HG03342 (cell line): ENCODE results near the gene NWD2.
A peak's percentile ranks its signal among the peaks of the same experiment; 100 is the strongest.

Experiments used
- ATAC-seq: cut with Tn5 transposase; IDR thresholded peaks from one replicate; pipeline ENCODE4 v1.9.1; 2021; ENCODE audit warnings: mild to moderate bottlenecking, moderate library complexity; ENCODE audit not compliant: unreplicated experiment

The NWD2 gene

DNA sequence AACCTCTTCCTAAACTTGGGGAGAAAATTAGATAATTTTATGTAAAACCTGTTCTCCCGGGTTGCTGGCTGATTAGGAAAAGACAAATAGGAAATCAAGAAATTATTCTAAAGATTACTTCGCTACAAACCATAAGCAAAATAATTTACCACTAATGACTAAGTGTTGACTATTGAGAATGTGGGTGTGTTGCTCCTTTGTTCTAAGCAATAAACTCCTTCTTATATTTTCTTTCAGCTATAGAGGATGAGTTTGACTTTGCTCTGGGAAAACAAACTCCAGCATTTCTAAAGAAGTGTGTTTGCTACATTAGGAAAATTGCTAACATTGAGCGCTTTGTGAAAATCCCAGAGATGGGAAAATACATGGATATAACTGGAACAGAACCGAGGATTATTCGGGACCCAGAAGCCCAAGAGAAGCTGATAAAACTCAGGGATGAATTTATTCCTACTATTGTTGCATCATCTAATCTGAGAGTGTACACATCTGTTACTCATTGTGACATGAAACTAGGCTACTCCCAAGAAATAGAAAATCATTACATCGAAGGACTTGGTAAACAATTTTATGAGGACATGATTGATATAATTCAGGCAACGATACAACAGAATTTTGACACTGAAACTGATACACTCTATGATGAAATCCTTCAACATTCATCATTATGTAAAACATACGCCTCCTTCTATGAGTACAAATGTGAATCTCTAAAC is 194.2 kb downstream of the NWD2 start:
- ATAC-seq: no peak

DNA sequence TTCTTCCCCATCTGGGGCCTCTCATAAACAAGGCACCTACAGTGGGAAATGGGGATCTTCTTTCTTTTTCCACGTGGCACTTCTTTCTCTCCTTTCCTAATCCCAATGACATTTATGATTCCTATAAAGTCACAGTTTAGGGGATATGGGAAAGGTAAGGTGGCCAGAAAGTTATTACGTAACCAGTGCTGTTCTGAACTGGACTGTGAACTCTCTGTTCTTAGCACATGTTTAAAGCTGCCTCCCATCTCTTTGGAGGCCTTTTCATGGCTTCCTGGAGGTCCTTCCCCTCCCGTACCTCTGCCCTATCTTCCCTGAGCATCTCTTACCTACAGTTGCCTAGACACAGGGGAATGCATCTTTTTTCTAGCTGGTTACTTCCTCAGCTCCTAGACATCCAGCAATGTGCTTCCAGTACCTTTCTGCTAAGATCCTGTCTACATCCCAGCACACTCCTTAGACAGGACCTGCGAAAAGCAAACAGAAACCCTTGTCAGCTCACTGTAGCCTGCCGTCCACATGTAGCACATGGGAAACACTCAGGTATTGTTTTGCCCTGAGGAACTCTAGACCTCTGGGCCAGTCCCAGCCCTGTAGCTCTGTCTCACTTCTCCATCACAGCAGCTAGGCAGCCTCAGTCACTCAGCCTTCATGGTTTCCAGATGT is 195.4 kb downstream of the NWD2 start:
- ATAC-seq: no peak

DNA sequence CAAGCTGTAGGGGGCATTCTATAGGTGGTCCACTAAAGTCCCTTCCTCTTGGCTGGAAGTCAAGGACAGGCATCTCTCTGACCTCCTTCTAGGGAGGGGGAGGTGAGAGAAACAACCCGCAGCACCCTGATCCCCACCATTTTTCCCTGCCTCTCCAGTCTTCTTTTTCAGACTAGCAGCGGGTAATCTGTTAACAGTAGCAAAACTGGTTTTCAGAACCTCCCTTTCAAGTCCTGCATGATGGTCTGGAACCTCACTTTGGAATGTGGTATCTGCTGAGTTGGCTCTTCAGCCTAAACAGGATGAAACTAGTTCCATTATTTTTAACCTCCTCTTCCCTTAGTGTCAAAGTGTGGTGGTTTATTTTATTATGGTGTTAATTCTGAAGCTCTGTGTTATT is 196.0 kb downstream of the NWD2 start:
- ATAC-seq: no peak

DNA sequence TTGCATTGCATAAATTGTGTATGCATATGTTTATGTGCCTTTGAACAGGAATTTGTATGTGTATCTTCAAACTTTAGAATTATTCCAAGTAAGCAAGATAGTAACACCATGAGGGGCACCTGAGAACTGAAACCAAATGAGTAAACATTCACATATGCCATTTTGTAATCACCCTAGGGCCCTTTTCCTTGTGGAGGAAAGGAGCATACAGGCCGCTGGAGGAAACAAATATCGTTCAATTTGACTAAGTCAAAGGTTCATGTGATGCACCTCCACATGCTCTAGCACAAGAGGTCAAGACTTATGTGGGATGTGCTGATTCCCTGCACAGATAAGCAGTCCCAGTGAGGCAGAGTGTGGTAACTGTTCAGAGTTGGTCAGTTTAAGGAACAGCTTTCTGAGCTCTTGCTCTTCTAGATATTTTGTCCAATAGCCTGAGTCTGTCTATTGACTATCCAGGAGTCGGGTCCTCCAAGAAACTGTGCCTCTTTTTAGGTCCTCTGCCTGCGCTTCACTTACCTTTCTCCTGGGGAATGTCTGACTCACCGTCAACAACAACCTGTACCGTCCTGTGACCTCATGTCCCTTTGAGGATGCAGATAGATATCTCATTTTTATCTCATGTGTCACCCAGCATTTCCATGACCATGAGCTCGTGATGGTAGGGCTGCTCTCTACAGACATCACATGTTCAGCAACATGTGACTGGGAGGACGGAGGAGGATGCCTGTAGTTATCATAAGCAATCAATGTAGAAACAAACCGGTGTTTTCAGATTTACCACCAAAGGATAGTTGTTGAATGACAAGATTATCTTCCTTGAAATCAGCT is 196.9 kb downstream of the NWD2 start:
- no peak for ATAC-seq

DNA sequence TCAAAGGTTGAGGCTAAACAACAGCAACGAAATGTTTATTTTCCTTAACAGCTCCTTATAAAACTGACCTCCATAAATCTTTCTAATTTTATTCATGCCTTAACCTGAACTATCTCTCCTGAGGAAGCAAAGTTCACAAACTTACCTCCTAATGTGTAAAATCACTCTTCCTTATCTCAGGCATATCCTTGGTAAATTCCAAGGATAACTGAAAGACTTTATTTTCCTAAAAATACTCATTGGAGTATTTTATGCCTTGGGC is 197.4 kb downstream of the NWD2 start:
- no peak for ATAC-seq

DNA sequence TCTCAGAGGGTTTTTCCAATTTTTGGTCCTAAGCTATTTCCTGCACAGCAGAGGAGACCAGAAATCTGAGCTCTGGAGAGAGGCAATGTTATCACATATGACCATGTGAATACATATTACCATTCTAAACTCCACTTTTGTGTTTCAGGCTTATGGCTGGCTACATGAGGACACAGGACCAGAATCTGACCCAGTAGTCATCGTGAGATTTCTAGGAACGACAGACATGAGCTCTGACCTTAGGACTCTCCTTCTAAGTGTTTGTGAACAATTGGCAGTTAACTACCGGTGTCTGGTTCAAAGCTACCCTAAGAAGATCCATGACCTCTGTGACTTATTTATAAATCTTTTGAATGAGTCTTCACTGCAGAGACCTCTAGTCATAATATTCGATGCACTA is 198.6 kb downstream of the NWD2 start:
- ATAC-seq: no peak

DNA sequence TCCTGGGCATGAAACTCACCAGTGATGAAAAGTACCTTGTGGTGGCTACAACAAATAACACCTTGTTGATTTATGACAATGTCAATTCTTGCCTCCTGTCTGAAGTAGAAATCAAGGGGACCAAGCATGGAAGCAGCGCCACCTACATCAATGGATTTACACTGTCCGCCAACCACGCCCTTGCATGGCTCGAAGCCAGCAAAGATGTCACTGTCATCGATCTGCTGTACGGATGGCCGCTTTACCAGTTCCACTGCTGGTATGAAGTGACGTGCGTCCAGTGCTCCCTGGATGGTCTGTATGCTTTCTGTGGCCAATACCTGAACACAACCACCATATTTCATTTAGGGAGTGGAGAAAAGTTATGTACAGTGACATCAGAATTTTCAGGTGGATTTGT is 200.5 kb downstream of the NWD2 start:
- ATAC-seq: no peak

DNA sequence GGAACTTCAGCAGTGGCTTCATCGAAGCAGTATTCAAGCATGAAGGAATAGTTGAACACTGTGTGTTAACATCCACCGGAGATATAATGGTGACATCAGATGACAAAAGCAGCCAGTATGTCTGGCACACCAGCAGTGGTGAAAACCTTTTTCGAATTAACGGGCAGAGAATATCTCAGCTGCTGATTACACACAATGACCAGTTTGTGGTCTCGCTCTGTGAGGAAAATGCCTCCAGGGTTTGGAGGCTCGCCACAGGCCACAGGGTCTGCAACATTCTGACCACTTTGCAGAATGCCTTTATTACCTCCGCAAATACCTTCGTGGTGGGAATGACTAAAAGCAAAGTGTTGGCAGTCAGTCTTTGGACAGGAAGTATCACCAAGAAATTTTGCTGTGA is 201.5 kb downstream of the NWD2 start:
- ATAC-seq: no peak

DNA sequence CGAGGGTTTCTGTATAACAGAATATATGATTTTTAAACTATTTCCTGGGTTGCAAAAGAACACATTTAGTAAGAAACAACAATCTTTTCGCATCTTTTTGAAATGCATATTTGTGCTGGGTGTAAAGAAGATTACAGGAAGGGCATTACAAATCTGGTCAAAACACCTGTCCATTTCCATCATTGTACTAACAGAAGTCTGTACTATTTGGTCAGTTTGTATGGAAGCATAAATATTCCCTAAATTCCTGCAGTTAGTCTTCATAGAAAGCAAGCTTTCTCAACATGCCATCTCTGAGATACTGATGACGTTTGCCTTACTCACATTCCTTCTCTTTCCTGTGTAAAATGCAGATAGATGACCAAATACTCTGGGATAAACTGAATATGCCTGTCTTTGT is 203.3 kb downstream of the NWD2 start:
- no peak for ATAC-seq

DNA sequence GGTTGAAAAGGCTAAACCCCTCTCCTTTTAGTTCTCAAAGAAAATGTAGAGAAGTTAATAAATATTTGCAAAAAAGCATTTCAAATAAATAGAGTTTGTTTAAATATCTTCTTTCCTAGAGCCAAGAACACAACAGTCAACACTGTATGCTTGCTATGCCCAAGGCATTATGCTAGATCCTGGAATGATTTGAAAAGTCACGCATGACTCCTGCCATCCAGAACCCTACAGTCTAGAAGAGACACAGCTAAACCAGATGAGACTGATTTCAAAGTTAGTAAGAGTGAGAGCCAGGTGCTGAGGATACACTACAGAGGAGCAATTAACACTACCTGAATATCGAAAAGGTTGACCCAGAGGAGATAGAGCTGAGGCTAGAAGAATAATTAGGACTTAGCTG is 205.8 kb downstream of the NWD2 start:
- ATAC-seq: no peak

DNA sequence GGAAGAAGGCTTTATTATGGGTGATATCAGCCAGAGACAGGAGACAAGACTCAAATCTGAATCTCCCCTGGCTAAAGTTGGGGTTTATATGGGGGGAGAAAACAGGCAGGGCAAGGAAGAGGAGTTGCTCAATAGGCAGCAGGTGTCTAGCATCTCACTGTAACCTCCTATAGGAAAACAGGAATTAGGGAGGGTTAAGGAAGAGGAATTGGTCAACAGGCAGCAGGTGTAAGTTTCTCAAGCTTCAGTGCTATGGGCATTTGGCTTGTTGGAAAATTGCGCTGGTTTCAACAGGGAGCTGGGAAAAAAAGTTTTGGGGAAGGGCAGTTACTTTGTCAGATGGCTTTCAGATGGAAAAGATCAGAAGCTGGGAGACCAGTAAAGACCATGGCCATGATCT is 206.4 kb downstream of the NWD2 start:
- ATAC-seq: no peak

DNA sequence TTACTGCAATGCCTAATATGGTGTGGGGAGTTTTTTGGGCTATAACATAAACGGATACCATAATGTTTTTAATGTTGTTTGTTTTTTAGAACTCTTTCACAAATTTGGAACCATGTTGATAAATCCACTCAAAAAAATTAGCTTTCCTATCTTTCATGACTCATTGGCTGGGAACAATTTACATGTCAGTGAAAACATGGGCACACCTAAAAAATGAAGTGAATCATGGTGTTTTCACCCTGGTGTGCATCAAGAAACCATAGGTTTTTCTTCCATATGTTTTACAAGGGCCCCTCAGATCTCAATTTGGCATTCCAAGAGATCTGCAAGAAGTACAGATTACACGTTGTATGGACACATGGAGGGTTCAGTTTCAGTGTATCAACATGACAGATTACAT is 207.1 kb downstream of the NWD2 start:
- no peak for ATAC-seq

DNA sequence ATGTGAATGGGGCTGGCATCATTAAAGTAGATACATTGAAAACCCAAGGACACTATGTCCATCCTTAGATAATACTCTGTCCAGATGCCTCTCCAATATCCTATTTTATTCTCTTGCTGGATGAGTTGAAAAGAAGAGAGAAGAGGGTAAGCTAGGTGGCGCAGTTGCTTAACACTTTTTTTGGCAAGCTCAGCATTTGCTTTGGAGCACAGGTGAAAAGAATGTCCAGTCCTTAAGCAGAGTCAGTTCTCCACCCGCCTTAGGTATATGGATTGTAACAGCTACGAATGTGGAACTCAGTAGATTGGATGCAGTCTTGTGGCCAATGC is 208.4 kb downstream of the NWD2 start:
- ATAC-seq: peak; percentile 43

DNA sequence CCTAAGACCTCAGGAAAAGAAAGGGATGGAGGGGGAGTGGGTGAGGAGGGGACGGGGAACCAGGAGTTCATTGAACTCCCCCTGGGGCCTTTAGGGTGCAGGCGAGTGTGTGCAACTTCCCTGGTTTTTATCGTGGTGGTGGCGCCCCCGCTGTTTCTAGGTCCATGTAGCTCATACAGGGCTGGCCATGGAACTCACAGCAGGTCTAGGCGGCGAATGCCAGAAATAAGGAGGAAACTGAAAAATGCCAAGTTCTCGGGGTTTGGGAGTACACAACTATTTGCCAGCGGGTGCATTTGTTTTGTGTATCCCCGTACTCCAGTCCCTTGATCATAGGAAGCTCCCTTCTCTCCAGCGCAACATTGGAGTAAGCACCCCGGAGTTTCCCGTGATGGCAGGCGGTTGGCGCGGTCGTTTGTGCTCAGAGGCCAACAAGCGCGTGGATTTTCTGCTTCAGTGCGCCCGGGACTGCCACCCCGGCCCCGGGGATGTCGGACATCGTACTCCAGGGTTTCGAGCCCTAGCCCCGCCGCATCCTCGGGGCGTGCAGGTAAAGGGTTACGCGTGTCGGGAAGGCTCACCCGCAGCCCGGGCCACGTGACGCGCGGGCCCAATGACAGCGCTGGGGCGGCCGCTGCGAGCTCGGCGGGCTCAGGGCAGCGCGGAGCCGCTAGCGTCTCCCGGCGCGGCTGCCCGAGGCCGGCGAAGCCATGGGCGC is 208.9 kb downstream of the NWD2 start:
- ATAC-seq: peak; percentile 85

DNA sequence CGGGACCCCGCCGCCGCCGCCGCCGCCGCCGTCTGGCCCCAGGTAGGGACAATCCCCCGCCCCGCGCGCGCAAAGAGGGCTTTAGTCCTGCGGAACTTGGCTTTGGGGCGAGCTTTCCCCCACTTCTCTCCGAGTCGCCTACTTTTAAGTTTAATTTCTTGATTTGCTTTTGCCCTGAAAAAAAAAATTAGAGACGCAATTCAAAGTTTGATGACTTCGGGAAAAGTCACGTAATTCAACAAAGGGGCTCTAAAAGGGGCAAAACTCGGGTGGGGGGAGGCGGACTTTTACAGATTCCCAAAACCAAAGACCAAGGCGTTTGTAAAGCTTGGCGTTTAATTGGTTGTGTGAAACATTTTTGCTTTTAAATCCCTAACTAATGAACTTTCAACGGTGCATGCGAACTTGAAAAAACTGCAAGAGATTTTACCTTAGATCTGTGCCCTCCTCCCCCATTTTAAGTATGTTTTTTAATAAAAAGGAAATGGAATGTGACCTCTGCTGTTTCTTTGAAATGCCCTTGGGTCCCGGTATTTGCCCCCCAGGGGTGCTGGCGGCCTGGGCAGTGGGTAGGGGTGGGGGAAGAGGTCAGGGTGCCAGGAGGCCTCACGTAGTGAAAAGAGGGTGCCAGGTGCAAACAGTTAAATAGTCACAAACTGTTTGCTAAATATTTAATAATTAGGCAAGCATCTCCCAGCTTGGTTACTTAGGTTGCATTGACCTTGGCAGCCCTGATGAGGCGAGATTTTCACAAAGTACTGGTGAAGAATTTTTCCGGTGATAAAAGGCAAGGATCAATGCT is 209.7 kb downstream of the NWD2 start:
- ATAC-seq: no peak

DNA sequence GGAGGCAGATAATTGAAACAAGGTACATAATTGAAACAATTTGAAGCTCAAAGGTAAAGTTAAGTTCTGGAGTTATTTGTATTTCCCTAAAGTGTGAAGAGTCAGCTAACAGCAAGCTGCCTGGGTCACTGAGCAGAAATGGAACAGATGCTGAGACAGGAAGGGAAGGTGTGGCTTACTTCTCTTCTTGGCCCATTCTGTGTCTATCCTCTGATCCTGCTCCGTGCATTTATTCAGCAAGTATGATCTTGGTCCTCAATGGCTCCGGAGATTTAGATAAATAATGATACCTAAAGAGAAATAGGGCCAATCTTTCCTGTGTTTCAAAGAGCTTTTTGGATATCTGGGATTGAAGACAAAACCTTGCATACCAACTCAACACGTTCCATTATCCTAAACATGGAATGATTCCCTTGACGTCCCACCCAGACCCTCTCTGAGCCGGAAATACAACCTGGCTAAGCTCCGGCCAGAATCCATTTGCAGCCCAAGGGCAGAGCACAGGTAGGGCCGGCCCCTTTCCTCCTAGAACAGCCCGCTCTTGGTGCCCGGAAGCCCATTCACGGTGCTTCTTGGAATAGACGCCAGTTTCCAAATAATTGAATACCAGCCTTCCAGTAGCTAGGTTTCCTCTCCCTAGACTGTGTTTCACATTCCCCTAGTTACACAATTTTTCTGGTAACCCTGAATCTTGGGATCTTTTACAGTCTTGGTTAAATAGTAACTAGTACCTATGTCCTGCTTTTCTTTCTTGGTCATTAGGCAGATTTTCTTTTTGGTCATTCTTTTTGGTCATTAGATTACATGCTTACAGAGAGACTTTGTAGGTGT is 211.0 kb downstream of the NWD2 start:
- no peak for ATAC-seq

DNA sequence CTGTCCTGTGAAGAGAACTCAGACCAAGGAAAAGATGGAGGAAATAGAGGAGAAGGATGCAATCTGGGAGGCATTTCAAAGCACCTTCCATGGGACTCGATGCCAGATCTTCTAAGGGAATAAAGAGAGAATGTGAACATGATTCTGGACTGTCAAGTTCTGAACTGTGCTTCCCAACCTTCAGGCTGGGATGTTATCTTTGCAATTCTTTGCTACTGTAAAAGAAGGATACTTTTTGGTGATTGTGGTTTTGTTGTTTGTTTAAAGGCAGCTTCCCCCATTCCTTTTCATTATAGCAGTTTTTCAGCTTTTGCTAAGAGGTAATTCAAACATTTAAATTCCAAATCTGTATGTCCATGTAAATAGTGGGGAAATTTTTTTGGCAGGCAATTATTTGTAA is 217.3 kb downstream of the NWD2 start:
- no peak for ATAC-seq

DNA sequence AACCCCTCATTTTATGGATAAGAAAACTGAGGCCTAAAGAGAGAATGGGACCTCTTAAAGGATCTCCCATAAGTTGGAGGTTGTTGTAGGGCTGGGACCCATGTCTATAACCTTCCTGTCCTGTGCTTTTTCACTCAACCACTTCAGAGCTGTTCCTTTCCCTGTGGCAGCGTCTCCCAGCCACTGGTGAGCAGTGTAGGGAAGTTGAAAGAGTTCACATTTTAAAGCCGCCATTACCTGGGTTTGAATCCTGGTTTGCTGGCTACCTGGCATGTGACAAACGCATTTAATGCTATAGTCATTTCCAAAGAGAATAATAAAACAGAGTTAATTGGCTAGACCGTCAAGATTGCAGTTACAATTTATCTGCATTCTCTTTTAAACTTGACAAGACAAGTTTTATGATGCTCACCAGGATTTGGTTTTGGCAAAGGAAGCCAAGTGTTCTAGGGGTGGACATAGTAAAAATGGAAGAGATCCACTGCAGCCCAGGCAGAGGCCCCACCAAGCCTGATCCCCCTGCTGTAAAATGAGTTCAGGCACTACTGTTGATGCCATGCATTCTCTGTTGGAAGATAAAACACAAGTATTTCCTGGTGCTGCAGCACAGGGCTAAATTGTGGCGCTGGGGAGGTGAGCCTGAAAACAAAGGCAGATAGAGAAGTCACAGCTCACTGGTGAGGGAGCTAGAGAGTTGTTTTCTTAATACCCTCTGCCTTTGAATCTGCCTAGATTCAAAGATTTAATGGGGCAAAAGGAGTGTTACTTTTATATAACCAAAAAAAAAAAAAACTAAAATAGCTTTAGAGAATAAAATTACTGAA is 218.7 kb downstream of the NWD2 start:
- ATAC-seq: no peak
